ENCODE results near the gene GLT8D1. TPM values are rescaled to one million over a fixed set of nuclear protein-coding genes. Genes with fewer than 3 reads are reported as not detected.

GLT8D1 gene
- total RNA-seq, 2 experiments from 2014 or later: 24.5 to 25.4 TPM

GRCh38 chr3:52670621-52671521, 34.7 kb downstream of the GLT8D1 start:
- CTCF ChIA-PET: interaction anchor here (1.9 kb wide), 1 partner anchor 11 kb away, joined by 6 read pairs; no protein-coding TSS in a partner anchor
- Mint-ChIP-seq H3K4me3 (no peak overlapping the region), H3K9me3 (no peaks in the 10 kb centered on the region), H3K4me1 (ENCODE audit: low read depth) (peaks cover 29% of the 10 kb centered on the region), H3K27me3 (ENCODE audit: low read depth) (no peaks in the 10 kb centered on the region), H3K27ac (peak overlapping the region; percentile 81), H3K36me3 (ENCODE audit: low read depth) (peaks cover 29% of the 10 kb centered on the region)
- peak; percentile 61 for DNase-seq
- intact Hi-C loops (cut with micrococcal nuclease): loop anchor here (1.0 kb wide), 2 partner anchors 10 to 15 kb away; partner anchors contain the start of gene GNL3

- CTCF ChIA-PET: interaction anchor here (0.7 kb wide), 1 partner anchor 362 kb away, joined by 3 read pairs; no protein-coding TSS in a partner anchor
- Mint-ChIP-seq H3K9me3 (no peaks in the 10 kb centered on the region), H3K4me1 (ENCODE audit: low read depth) (no peaks in the 10 kb centered on the region), H3K27me3 (ENCODE audit: low read depth) (no peaks in the 10 kb centered on the region), H3K36me3 (ENCODE audit: low read depth) (peaks cover 31% of the 10 kb centered on the region), H3K27ac (no peak overlapping the region), H3K4me3 (no peak overlapping the region)
- intact Hi-C loops (cut with micrococcal nuclease): no loop called here
- no peak for DNase-seq
Measured at GRCh38 chr3:52663098-52663497, 42.5 kb downstream of the GLT8D1 start.

GRCh38 chr3:52660046-52660445, 45.5 kb downstream of the GLT8D1 start:
- no peak for DNase-seq
- Mint-ChIP-seq H3K9me3 (no peaks in the 10 kb centered on the region), H3K4me3 (no peak overlapping the region), H3K4me1 (ENCODE audit: low read depth) (peaks cover 10% of the 10 kb centered on the region), H3K27me3 (ENCODE audit: low read depth) (no peaks in the 10 kb centered on the region), H3K36me3 (ENCODE audit: low read depth) (peaks cover 36% of the 10 kb centered on the region), H3K27ac (no peak overlapping the region)
- CTCF ChIA-PET: no interaction called here
- intact Hi-C loops (cut with micrococcal nuclease): no loop called here

- H3K27ac Mint-ChIP-seq: peak overlapping the region; percentile 11
- no peak for DNase-seq
- intact Hi-C loops (cut with micrococcal nuclease): no loop called here
- CTCF ChIA-PET: no interaction called here
- H3K9me3 Mint-ChIP-seq: no peaks in the 10 kb centered on the region
- H3K4me3 Mint-ChIP-seq: no peak overlapping the region
- no peaks in the 10 kb centered on the region for H3K27me3 Mint-ChIP-seq (ENCODE audit: low read depth)
- H3K4me1 Mint-ChIP-seq (ENCODE audit: low read depth): peaks cover 10% of the 10 kb centered on the region
- H3K36me3 Mint-ChIP-seq (ENCODE audit: low read depth): peaks cover 38% of the 10 kb centered on the region
Measured at GRCh38 chr3:52655895-52656294, 49.7 kb downstream of the GLT8D1 start.

GRCh38 chr3:52651592-52651991, 54.0 kb downstream of the GLT8D1 start:
- no peaks in the 10 kb centered on the region for H3K27me3 Mint-ChIP-seq (ENCODE audit: low read depth)
- H3K36me3 Mint-ChIP-seq (ENCODE audit: low read depth): peaks cover 46% of the 10 kb centered on the region
- H3K4me1 Mint-ChIP-seq (ENCODE audit: low read depth): peaks cover 10% of the 10 kb centered on the region
- CTCF ChIA-PET: interaction anchor here (0.5 to 2.0 kb wide), 4 partner anchors 28 to 420 kb away, joined by 3 to 5 read pairs (median 4); no protein-coding TSS in a partner anchor
- intact Hi-C loops (cut with micrococcal nuclease): no loop called here
- DNase-seq: no peak
- no peak overlapping the region for H3K27ac Mint-ChIP-seq
- no peaks in the 10 kb centered on the region for H3K9me3 Mint-ChIP-seq
- H3K4me3 Mint-ChIP-seq: no peak overlapping the region

- Mint-ChIP-seq H3K27me3 (ENCODE audit: low read depth) (no peaks in the 10 kb centered on the region), H3K4me3 (no peak overlapping the region), H3K27ac (no peak overlapping the region), H3K4me1 (ENCODE audit: low read depth) (peaks cover 2% of the 10 kb centered on the region), H3K9me3 (no peaks in the 10 kb centered on the region), H3K36me3 (ENCODE audit: low read depth) (peaks cover 45% of the 10 kb centered on the region)
- CTCF ChIA-PET: interaction anchor here (2.0 kb wide), 1 partner anchor 27 kb away, joined by 5 read pairs; no protein-coding TSS in a partner anchor
- intact Hi-C loops (cut with micrococcal nuclease): no loop called here
- DNase-seq: no peak
Measured at GRCh38 chr3:52650439-52650838, 55.2 kb downstream of the GLT8D1 start.

- CTCF ChIA-PET: interaction anchor here (2.0 kb wide), 1 partner anchor 26 kb away, joined by 5 read pairs; no protein-coding TSS in a partner anchor
- Mint-ChIP-seq H3K4me3 (no peak overlapping the region), H3K36me3 (ENCODE audit: low read depth) (peaks cover 42% of the 10 kb centered on the region), H3K27me3 (ENCODE audit: low read depth) (no peaks in the 10 kb centered on the region), H3K9me3 (no peaks in the 10 kb centered on the region), H3K27ac (no peak overlapping the region), H3K4me1 (ENCODE audit: low read depth) (no peaks in the 10 kb centered on the region)
- no peak for DNase-seq
- intact Hi-C loops (cut with micrococcal nuclease): no loop called here
Measured at GRCh38 chr3:52649461-52650210, 56.0 kb downstream of the GLT8D1 start.

GRCh38 chr3:52645549-52645948, 60.0 kb downstream of the GLT8D1 start:
- Mint-ChIP-seq H3K4me1 (ENCODE audit: low read depth) (no peaks in the 10 kb centered on the region), H3K36me3 (ENCODE audit: low read depth) (peaks cover 34% of the 10 kb centered on the region), H3K27me3 (ENCODE audit: low read depth) (no peaks in the 10 kb centered on the region), H3K4me3 (no peak overlapping the region), H3K27ac (no peak overlapping the region), H3K9me3 (no peaks in the 10 kb centered on the region)
- intact Hi-C loops (cut with micrococcal nuclease): no loop called here
- CTCF ChIA-PET: no interaction called here
- no peak for DNase-seq

Other genes with a start within 250 kb of the GLT8D1 start
- under 1 TPM; 0.10 to 0.17 TPM for gene STAB1, start 210.5 kb downstream of the GLT8D1 start, total RNA-seq
- 10 to 100 TPM; 20.4 to 20.8 TPM for gene NT5DC2, start 171.9 kb downstream of the GLT8D1 start, total RNA-seq
- 10 to 100 TPM; 12.3 to 13.1 TPM for gene UQCC5, start 169.2 kb downstream of the GLT8D1 start, total RNA-seq
- 10 to 100 TPM; 49.9 to 57.7 TPM for gene PBRM1, start 19.9 kb downstream of the GLT8D1 start, total RNA-seq
- gene GNL3, start 19.8 kb downstream of the GLT8D1 start, total RNA-seq: 100 to 1,000 TPM; 195 to 197 TPM
- 100 to 1,000 TPM; 118 to 123 TPM for gene SPCS1, start 315 bp upstream of the GLT8D1 start, total RNA-seq
- gene NEK4, start 65.1 kb upstream of the GLT8D1 start, total RNA-seq: 10 to 100 TPM; 12.8 to 15.3 TPM
- not detected for gene ITIH1, start 71.8 kb upstream of the GLT8D1 start, total RNA-seq
- not detected for gene ITIH3, start 89.0 kb upstream of the GLT8D1 start, total RNA-seq
- gene ITIH4, start 124.9 kb upstream of the GLT8D1 start, total RNA-seq: 1 to 10 TPM; 1.6 to 2.2 TPM
- gene MUSTN1, start 129.2 kb upstream of the GLT8D1 start, total RNA-seq: under 1 TPM in 1 of 2 experiments, not detected in 1; 0.57 TPM
- 1 to 10 TPM; 7.7 to 9.7 TPM for gene STIMATE, start 191.8 kb upstream of the GLT8D1 start, total RNA-seq